ENCODE results near the gene DDX31.

DDX31 gene

DNA sequence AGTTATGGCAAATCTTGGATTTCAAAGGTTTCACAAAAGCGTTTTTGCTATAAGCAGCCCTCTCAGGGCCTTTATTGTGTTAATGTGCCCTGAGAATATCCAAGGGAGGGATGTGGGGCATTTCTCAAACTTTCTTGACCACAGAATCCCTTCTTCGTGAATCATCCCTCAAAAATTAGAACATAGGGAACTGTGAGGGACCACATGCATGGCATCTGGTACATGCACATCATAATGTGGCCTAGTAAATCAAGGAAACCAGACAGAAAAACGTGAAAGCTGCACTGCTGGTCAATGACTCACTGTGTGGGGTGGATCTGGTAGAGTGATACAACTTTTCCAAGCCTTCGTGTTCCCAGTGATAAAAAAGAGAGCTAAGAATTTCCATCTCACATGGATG is 22.4 kb downstream of the DDX31 start:
- TF ChIP-seq L3MBTL2 (conservative IDR thresholded peaks at IDR 0.05): no peak
- TF ChIP-seq SUZ12 (IDR thresholded peaks at IDR 0.05): no peak
- TF ChIP-seq SP1 (IDR thresholded peaks at IDR 0.05): no peak
- TF ChIP-seq LEF1 (IDR thresholded peaks at IDR 0.05; ENCODE audit: borderline replicate concordance): no peak
- TF ChIP-seq TARDBP (IDR thresholded peaks at IDR 0.05): no peak
- no peak for TF ChIP-seq HDGF (IDR thresholded peaks at IDR 0.05; ENCODE audit: borderline replicate concordance)
- no peak for TF ChIP-seq FOXM1 (IDR thresholded peaks at IDR 0.05; ENCODE audit: borderline replicate concordance)
- no peak for TF ChIP-seq FOXK2 (IDR thresholded peaks at IDR 0.05)
- no peak for TF ChIP-seq NFRKB (IDR thresholded peaks at IDR 0.05)
- TF ChIP-seq ARNT (IDR thresholded peaks at IDR 0.05): no peak
- TF ChIP-seq, protein P1, sequence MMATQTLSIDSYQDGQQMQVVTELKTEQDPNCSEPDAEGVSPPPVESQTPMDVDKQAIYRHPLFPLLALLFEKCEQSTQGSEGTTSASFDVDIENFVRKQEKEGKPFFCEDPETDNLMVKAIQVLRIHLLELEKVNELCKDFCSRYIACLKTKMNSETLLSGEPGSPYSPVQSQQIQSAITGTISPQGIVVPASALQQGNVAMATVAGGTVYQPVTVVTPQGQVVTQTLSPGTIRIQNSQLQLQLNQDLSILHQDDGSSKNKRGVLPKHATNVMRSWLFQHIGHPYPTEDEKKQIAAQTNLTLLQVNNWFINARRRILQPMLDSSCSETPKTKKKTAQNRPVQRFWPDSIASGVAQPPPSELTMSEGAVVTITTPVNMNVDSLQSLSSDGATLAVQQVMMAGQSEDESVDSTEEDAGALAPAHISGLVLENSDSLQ (IDR thresholded peaks at IDR 0.05): no peak
- TF ChIP-seq FOXA1 (IDR thresholded peaks at IDR 0.05): no peak
- TF ChIP-seq BHLHE40 (IDR thresholded peaks at IDR 0.05; ENCODE audit: borderline replicate concordance): no peak
- TF ChIP-seq ELF4 (IDR thresholded peaks at IDR 0.05): no peak
- TF ChIP-seq ZNF384 (IDR thresholded peaks at IDR 0.05): no peak
- TF ChIP-seq CTBP1 (IDR thresholded peaks at IDR 0.05; ENCODE audit: borderline replicate concordance): no peak
- CTCF ChIA-PET: no interaction called here
- POLR2A ChIA-PET: no interaction called here
- DNase-seq (ENCODE audit: extremely low spot score): no peak

DNA sequence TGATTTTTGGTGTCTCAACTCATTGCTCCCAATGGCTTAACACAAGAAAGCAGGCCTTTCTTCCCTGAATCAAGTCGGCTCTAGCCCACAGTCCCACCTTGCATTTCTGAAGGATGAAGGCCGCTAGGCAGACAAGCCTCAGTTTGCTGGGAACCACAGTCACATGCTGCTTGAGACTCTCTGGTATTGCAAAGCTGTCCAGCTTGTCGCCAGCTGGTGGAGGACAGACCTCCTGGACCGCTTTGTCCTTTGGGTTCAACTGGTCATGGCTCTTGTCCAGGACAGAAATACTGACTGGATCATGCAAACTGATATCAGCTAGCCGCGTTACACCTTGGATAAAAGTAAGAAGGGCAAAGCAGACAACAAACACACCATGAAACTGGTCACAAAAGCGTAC is 23.1 kb downstream of the DDX31 start:
- POLR2A ChIA-PET: no interaction called here
- no peak for DNase-seq (ENCODE audit: extremely low spot score)
- TF ChIP-seq ELF4 (IDR thresholded peaks at IDR 0.05) (no peak), CTBP1 (IDR thresholded peaks at IDR 0.05; ENCODE audit: borderline replicate concordance) (no peak), TARDBP (IDR thresholded peaks at IDR 0.05) (no peak), LEF1 (IDR thresholded peaks at IDR 0.05; ENCODE audit: borderline replicate concordance) (no peak), FOXA1 (IDR thresholded peaks at IDR 0.05) (no peak), FOXK2 (IDR thresholded peaks at IDR 0.05) (no peak), SUZ12 (IDR thresholded peaks at IDR 0.05) (no peak), SP1 (IDR thresholded peaks at IDR 0.05) (no peak), NFRKB (IDR thresholded peaks at IDR 0.05) (no peak)
- TF ChIP-seq, protein P1 (IDR thresholded peaks at IDR 0.05): no peak
- CTCF ChIA-PET: no interaction called here

DNA sequence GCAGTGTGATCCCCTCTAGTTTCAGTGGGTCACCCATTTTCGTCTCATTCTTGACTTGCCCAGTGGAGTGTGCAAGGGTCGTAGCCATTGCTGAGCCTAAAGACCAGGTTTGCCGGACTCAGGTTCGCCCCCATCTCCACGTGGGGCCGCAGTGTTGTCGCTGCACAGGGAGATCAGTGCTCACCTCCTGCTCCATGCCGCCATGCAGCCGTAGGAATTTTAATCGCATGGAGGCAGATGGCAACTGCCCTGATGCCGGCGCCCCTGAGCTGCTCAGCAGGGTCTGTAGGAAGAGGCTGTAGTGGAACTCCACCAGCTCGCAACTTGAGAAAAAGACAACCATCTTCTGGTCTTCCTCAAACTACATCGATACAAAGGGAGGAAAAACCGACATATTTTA is 24.1 kb downstream of the DDX31 start:
- POLR2A ChIA-PET: no interaction called here

DNA sequence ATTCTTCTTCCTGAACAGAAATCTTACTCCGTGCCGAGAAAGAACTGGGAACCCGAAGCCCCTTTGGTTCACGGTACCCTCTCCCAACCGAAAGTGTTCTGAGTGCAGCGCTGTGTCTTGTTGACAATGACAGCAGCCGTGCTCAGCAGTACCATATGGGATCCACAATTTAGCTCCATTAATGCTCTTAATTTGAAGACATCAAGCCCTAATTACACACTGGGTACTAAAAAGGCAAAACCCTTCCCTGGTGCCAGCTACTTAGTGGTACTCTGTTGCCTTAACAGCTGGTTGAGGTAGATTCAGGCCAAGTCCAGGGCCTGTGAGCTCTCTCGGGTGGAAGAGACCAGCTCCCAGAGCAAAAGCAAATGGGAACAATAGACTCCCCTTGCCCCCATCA is 24.5 kb downstream of the DDX31 start:
- POLR2A ChIA-PET: no interaction called here
- TF ChIP-seq ELF4 (IDR thresholded peaks at IDR 0.05) (no peak), FOXK2 (IDR thresholded peaks at IDR 0.05) (no peak), SP1 (IDR thresholded peaks at IDR 0.05) (no peak), HDGF (IDR thresholded peaks at IDR 0.05; ENCODE audit: borderline replicate concordance) (no peak), SUZ12 (IDR thresholded peaks at IDR 0.05) (no peak), CTBP1 (IDR thresholded peaks at IDR 0.05; ENCODE audit: borderline replicate concordance) (no peak), LEF1 (IDR thresholded peaks at IDR 0.05; ENCODE audit: borderline replicate concordance) (no peak), FOXA1 (IDR thresholded peaks at IDR 0.05) (no peak), ARNT (IDR thresholded peaks at IDR 0.05) (no peak), TARDBP (IDR thresholded peaks at IDR 0.05) (no peak), NFRKB (IDR thresholded peaks at IDR 0.05) (no peak), FOXM1 (IDR thresholded peaks at IDR 0.05; ENCODE audit: borderline replicate concordance) (no peak), L3MBTL2 (conservative IDR thresholded peaks at IDR 0.05) (no peak)
- TF ChIP-seq, protein P1 (IDR thresholded peaks at IDR 0.05): no peak
- no peak for DNase-seq (ENCODE audit: extremely low spot score)
- CTCF ChIA-PET: no interaction called here

More for the DNA sequence above, 24.1 kb downstream of the DDX31 start:
- CTCF ChIA-PET: no interaction called here
- no peak for TF ChIP-seq CTBP1 (IDR thresholded peaks at IDR 0.05; ENCODE audit: borderline replicate concordance)
- TF ChIP-seq BHLHE40 (IDR thresholded peaks at IDR 0.05; ENCODE audit: borderline replicate concordance): no peak
- TF ChIP-seq SP1 (IDR thresholded peaks at IDR 0.05): no peak
- TF ChIP-seq, protein P1 (IDR thresholded peaks at IDR 0.05): no peak
- TF ChIP-seq SUZ12 (IDR thresholded peaks at IDR 0.05): no peak
- DNase-seq (ENCODE audit: extremely low spot score): no peak

DNA sequence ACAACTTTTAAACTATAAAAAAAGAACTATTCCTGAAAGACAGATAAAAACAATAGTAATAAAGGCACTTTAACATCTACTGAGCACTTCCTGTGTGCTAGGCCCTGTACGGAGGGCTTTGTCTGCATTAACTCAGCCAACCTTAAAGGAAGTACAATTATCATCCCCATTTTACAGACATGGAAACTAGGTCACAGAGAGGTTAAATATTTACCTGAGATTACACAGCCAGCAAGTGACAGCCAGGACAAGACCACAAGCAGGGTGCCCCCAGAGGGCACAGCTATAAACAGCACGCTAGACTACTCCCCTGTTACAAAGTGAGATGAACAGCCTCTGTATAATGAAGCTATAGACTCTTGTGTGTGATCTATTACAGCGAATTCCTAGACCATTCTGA is 25.5 kb downstream of the DDX31 start:
- DNase-seq (ENCODE audit: extremely low spot score): peak; percentile 41
- ChIA-PET POLR2A (no interaction called here), CTCF (no interaction called here)
- no peak for TF ChIP-seq CTBP1 (IDR thresholded peaks at IDR 0.05; ENCODE audit: borderline replicate concordance)
- TF ChIP-seq SUZ12 (IDR thresholded peaks at IDR 0.05): no peak
- TF ChIP-seq, protein P1 (IDR thresholded peaks at IDR 0.05): no peak
- no peak for TF ChIP-seq FOXK2 (IDR thresholded peaks at IDR 0.05)
- no peak for TF ChIP-seq L3MBTL2 (conservative IDR thresholded peaks at IDR 0.05)
- TF ChIP-seq FOXA1 (IDR thresholded peaks at IDR 0.05): no peak
- no peak for TF ChIP-seq ELF4 (IDR thresholded peaks at IDR 0.05)
- no peak for TF ChIP-seq HDGF (IDR thresholded peaks at IDR 0.05; ENCODE audit: borderline replicate concordance)
- no peak for TF ChIP-seq LEF1 (IDR thresholded peaks at IDR 0.05; ENCODE audit: borderline replicate concordance)
- no peak for TF ChIP-seq FOXM1 (IDR thresholded peaks at IDR 0.05; ENCODE audit: borderline replicate concordance)
- TF ChIP-seq ARNT (IDR thresholded peaks at IDR 0.05): no peak
- TF ChIP-seq NFRKB (IDR thresholded peaks at IDR 0.05): no peak
- TF ChIP-seq TARDBP (IDR thresholded peaks at IDR 0.05): no peak
- no peak for TF ChIP-seq ZNF384 (IDR thresholded peaks at IDR 0.05)
- no peak for TF ChIP-seq SP1 (IDR thresholded peaks at IDR 0.05)
- no peak for TF ChIP-seq BHLHE40 (IDR thresholded peaks at IDR 0.05; ENCODE audit: borderline replicate concordance)

Data from HEK293T (cell line).